ENCODE results near the gene DOCK4.
A peak's percentile ranks its signal among the peaks of the same experiment; 100 is the strongest.

Gene DOCK4

DNA sequence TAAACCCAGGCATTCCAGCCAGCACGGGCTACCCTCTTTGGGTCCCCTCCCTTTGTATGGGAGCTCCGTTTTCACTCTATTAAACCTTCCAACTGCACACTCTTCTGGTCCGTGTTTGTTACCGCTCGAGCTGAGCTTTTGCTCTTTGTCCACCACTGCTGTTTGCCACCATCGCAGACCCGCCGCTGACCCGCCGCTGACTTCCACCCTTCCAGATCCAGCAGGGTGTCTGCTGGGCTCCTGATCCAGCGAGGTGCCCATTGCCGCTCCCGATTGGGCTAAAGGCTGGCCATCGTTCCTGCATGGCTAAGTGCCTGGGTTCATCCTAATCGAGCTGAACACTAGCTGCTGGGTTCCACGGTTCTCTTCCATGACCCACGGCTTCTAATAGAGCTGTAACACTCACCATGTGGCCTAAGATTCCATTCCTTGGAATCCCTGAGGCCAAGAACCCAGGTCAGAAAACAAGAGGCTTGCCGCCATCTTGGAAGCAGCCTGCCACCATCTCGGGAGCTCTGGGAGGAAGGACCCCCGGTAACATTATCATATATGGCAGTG is 14.8 kb upstream of the DOCK4 start:
- no peak for DNase-seq

DNA sequence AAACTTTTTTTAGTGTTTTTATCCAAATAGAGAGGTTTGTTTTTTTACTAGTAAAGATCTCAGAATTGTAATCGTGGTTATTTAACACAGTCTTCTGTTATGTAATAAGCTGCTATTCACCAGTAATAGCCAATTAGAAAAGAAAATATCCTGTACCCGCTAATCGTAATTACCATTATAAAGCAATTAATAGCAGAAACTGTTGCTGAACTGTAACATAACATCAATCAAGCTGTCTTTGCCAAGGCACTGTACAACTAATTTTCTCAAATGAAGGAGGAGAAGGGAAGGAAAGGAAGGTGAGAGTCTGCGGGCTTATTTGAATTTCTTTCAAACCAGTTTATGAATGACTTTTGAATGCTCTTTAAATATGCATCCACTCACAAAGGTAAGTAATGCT is 9.6 kb upstream of the DOCK4 start:
- no peak for DNase-seq

DNA sequence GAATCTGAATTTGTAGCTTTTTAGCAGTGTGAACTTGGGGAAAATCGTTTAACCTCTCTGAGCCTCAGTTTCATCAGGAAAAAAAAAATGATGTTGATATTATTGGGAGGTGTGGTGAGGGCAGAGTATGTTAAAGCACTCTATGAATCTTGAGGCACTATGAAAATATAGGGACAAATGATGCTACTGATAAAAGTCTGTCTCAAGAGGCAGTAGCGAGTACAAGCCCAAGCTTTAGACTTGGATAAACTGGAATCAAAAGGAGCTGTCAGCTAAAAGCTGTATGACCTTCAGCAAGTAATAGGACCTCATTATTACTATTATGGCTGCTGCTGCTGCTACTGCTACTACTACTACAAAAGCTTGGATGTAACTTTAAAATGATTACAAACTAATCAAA is 8.7 kb upstream of the DOCK4 start:
- DNase-seq: no peak

DNA sequence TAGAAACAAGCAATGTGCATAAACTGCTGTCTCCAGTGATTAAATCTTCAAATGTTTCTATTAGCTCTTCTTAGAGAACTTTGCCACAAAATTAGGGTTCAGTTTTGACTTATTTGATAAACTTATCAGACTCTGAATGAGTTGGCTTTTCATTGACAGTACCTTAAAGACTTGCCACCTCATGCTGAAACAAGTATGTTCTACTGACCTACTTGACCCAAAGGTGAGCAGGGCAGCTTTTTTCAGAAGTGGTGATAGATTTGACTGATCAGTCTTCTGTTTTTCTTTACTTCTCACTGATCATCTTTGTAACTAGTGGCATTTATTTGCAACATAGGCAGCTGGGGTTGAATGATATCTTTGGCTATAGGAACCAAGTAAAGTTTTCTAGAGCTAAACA is 8.1 kb upstream of the DOCK4 start:
- no peak for DNase-seq

DNA sequence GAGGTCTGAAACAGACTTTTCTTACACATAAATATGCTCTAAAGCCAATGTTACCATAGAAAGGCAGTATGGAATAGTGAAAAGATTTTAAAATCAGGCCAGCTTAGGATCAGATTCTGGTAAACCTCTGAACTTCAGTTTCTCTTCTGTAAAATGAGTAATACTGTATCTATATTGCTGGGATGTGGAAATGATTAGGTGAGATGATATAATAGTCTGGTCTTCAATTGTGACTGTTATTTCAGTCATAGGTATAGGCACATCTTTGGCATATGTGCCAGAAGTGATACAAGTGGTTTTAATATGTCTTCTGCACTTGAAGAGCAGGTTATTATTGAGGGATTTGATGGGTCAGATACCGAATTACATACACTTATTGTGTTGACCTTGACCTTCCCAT is 7.5 kb upstream of the DOCK4 start:
- DNase-seq: no peak

DNA sequence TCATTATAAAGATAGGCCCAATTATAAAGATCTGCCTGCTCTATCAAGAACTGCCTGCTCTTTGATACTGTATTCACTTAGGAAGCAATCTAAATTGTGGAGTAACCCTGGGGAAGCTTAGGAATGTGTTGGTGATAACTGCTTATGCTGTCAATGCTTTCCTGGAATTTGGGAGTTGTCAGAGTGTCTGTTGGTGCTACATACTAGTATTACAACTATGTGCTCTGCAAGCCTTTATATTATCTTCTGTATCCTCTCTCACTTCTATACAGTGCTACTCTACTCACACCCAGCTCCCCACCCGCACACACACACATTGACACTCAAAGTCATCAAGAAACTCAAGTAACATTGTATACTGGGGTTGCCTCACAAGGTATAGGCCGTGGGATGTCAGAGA is 6.4 kb upstream of the DOCK4 start:
- no peak for DNase-seq

DNA sequence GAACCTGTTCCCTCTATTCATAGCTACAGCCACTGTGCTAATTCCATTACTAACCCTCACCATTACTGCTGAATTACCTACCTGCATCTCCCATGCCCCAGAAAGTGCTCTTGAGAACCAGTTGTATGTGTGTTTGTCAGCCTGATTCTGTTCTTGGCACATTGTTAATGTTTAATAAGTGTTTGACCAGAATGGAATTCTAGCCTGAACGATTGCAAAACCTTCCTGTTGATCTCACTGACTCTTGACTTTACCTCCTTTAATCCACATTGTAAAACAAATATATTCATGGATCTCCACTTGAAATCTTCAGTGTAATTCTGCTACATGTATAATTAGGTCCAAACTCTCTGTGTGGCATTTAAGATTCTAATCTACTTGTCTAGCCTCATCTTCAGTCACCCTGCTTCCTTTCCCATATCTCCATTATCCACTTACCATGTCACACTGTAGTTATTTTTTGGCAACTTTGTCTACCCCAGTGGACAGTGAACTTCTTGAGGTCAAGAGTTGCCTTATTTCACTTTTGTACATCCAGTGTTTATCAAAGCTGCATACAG is 5.2 kb upstream of the DOCK4 start:
- DNase-seq: no peak

DNA sequence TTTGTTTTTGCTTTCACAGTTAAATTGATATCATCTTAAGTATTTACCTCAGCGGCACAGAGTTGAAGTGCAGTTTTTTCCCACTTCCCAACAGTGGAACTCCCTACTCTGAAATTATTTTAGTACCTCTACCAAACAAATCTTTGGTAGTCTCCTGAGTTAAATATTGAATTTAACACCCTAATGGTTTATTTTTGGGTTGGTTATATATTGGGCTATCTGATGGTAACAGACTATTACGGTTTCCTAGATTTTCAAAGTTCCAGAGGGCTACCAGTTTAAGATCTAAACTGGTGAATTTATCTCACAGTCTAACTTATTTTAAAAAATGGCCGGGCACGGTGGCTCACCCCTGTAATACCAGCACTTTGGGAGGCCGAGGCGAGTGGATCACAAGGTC is 1.6 kb upstream of the DOCK4 start:
- DNase-seq: no peak

DNA sequence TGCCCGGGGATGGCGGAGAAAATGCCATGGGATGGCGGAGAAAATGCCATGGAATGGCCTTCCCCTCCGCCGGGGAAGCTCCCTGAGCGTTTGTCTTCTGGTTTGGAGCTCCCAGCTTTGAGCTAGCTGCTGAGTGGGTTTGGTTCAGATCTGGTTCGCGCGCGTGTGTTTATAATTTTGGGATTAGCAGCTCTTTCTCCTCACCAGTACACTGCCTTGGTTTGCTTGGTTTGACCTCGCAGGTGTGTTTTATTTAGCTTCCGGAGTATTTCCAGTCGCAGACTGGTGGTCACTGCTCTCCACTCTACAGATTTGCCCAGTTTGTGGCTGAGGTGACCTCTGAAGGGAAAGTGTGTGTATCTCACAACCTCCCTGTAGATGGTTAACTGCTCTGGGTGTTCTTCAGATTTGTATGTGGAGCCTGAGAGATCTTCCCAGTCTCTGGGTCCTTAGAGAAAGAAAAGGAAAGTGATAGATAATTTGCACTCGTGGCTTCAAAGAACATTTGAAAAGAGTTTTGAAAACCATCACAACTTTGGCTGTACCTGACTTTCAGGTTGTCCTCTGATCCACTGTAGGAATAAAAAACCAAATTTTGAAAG is 893 bp upstream of the DOCK4 start:
- no peak for DNase-seq

DNA sequence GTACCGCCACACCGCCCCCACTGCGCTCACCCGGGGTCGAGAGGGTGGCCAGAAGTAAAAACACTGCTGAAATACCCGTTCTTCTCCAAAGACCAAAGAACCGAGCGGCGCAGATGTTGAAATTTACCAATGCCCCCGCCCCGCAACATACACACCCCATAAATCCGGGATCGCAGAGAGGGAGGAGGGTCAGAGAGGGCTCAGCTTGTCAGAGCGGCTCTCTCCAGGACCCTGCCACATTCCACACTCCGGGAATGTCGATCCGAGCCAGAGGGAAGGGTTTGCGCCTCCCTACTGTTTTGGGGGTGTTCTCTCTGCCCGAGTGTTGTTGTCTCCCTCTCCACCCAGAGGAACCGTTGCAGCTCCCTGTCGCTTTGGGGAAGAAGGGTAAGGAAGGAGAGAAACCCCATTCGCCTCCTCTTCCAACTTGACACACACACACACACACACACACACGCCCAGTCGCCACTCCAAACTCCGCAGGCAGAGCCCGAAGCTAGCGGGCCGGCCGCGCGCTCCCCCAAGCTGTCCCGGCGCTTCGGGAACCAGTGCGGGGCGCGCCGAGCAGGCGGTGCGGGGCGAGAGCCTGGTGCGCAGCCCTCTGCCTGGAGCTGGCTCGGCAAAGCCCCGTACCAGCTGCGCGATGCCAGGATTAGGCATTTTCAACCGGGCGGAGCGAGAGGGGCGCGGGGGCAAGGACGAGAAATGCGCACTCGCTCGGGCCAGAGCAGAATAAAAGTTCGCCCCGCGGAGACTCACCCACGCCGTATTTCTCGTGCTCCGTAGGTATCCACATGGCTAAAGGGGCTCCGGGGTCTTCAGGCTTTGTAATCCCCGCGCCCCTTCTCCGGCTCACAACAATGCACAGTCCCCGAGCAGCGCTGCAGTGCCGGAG is 609 bp downstream of the DOCK4 start:
- peak; percentile 40 to 63 for DNase-seq

DNA sequence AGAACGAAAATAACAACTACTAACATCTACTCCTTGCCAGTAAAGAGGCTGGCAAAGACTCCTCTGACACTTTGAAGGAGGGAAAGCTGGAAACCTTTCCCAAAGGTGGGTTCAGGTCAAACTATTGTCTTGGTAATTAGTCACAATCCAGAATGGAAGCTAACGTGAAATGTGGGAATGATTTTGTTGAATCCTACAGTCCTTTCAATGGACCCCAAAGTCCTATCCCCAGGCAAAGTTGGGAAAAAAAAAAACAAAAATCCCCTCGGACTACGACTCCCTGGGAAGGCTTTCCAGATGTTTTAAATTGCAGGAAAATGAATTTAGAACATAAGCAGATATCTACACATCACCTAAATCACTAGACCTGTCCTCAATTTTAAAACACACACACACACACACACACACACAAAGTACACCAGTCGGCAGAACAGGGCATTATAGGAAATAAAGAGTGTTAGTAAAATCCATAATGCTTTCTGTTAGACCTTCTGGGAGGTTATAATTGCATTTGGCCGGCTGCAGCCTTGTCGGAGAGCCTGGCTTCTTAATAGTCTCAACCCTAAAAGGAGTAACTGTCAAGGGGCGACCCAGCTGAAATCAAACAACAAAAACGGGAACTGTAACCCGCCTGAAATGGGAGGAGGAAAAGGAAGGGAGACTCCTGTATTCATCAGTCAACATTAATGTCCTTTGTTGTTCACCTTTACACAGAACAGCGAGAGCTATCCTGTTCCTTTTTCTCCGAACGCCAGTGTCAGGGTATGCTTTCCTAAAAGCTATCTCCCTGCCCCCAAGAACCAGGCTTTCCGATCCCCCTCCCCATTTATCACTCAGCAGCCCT is 1.5 kb downstream of the DOCK4 start:
- DNase-seq: no peak

DNA sequence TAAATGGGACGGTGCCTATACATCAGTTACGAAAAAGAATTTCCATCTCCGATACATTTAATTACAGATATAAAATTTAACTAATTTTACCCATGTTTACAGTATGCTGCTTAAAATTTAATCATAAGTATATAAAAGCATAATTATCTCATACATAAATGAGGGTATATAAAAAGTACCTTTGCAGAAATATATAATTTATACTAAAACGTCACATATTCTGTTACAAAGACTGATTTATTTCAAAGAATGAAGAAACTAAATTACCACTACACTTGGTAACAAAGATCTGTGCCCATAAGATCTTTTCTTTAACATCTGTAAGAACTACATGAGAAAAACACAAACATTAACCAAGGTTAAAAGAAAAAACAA is 2.8 kb downstream of the DOCK4 start:
- DNase-seq: no peak

DNA sequence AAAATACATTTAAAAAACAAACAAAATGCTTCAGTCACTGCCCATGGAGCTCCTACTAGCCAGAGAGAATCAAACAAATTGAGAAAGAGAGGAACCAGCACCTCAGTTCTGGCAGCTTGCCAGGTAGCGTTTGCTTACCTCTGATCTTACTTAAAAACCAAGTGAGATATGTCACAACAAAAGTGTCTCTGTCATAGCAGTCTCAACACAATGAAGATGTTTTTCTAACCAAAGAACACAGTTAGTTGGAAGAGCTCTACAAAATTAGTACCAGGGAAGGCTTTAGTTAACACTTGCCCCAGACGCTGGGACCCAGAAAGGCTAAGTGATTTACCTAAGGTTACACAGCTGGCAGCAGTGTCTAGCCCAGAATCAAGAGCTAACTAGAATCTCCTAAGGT is 3.4 kb downstream of the DOCK4 start:
- no peak for DNase-seq

DNA sequence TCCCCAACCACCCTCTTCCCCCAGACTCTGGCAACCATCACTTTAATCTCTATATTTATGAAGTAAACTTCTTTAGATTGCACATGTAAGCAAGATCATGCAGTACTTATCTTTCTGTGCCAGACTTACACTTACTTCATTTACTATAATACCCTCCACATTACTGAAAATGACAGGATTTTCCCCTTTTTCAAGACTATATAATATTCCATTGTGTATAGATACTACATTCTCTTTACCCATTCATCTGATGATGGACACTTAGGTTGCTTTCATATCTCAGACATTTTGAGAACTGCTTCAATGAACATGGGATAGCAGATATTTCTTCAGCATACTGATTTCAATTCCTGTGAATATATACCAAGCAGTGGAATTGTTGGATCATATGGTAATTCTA is 4.4 kb downstream of the DOCK4 start:
- no peak for DNase-seq

DNA sequence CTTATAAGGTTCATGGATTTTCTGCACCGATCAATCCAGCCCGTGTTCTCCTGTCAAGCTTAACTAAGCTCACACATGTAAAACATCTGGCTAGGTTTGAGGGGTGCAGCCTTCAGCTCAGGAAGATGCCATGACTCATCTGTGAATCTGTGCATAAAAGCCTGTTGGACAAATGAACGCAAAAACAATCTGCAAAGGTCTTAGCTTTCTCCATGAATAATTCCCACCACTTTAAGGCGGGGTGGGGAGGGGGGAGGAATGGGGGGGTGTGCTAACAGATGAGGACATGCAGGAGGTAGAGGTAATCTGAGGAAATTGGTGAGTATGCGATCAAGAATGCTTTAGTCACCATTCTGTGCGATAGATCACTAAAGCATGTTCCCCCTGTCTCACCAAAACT is 4.8 kb downstream of the DOCK4 start:
- no peak for DNase-seq

DNA sequence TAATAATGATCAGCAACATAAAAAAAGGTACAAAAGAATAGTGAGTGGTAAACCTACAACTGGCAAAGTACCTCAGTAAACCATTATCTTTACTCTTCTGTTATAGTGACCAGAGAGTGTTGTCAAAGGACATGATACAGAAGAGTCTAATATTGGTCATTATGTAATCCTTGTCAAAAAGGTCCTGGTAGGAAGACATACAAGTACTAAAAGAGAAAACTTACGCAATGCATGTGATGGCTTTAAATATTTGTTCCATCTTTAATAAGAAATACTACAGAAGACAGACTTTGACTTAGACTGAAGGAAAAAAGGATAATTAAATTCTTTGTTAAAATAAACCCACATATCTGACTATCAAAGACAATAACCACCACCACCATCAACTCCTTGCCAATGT is 6.5 kb downstream of the DOCK4 start:
- DNase-seq: no peak

DNA sequence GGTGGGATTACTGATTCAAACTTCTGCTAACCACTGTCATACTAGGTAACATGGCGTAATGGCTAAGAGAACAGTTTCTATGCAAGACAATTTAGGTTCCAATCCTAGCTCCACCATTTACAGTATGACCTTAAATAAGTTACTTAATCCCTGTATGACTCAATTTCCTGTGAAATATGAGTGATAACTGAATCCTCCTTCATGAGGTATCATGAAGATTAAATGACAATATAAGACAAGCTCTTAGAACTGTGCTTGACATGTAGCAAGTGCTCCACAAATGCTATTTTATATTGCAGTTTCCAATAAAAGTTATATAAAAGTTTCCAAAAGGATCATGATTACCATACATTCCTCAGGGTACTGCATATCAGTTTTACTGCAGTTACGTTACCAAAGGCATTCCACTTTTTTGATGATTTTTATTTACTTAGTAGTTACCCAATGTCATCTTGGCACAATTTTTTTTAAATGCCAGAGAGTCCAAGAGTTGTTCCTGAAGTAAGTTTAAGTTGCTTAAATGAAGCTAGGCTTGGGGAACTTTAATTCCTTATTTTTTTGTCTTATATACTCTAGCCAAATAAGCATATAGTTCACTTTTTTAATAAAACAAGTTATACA is 7.1 kb downstream of the DOCK4 start:
- DNase-seq: no peak

DNA sequence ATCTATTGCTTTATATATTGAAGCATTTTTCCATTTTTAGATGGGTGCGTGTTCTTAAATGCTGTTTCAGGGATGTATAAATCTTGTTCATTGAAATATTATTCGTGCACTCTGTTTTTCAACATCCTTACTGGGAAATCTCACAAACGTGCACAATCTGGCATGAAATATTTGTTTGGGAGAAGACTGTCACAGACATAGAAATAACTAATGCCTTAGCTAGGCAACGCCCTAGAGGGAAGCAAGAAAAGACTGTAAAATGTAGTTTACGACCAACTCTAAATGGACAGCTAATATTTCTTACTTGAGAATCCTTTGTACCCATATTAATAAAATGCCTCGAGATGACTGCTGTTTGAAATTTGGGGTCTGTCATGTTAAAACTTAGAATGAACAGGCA is 8.9 kb downstream of the DOCK4 start:
- no peak for DNase-seq

DNA sequence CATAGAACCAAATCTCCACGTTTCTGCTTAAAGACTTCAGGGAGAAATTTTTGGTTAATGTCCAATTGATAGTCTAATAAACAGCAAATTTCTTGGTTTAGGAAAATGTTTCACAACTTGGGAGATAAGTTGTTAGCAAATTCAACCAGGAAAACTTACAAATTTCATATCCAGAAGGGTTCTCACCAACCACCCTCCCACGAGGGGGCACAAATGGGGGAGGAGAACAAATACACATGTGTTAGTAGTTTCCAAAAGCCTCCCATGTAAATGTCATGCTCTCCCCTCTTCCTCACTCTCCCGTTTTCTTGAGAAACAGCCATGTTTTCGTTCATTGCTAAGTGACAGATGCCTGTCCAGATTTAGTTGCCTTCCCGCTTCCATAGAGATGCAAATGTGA is 10.5 kb downstream of the DOCK4 start:
- no peak for DNase-seq

DNA sequence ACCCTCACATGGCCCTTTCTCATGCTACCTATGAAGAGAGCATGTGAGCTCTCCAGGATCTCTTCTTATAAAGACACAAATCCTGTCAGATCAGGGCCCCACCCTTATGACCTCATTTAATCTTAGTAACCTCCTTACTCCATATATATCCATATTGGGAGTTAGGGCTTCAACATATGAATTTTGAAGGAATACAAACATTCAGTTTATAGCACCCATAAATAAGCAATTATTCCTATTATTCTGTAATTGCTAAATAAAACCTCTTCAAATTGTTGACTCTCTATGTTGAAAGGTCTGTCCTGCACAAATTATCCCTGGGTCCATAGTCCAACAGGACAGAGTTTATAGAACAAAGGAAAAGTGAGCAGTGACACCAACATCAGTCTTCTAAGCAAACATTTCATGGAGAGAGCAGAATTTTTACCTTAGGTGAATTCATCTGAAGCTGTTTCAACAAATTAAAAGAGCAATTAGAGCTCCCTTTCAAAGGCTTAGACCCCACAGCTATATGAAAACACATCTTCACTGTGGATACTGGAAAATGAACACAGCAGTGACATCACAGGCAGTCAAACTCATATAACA is 12.2 kb downstream of the DOCK4 start:
- peak; percentile 21 to 46 for DNase-seq

DNA sequence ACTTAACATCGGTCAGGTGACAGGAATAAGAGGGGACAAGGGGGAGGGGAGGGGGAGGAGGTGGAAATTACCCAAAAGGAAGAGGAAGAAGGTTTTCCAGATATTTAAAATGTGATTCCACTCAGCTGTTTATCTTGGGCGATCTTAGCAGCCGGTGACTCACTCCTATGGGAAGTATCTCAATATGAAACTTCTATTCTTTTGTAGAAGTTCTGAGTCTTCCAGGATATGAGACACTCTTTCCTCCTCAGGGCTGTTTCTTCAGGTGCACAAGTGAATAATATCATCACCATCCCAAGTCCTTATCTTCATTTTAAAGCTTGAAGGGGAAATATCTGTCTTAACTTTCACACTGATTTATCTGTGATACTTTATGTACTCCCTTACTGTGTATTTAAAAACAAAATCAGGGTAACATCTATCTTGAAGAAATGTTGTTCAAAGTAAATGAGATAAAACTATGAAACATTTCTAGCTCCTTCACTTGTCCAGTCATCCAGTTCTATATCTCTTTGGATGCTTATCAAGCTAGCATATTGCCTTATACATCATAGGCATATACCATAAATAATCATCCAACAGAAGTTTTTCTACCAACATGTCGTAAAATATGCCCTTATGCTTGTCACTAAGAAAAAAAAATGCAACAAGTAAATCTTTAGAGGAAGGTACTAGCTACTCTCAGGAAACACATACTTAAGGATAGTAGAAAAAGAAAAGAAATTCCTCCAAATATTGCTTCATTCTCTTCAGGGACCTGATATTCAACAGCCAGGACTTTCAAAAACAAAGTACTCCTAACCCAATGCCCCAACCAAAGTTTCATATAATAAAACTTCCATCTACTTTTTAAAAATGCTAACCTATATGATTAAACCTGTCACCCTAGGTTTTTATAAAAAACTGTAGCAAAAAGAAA is 13.7 kb downstream of the DOCK4 start:
- DNase-seq: no peak
